Hepatocyte (in vitro differentiated cells): ENCODE data around the gene NT5E.

ENCODE experiments used
- CTCF ChIP-seq: fragments of 200-600 bp; sonication (generic); IDR thresholded peaks from 2 replicates; pipeline ENCODE4 v1.5.1; 2016; ENCODE audit warnings: antibody characterized with exemption, mild to moderate bottlenecking; ENCODE audit not compliant: poor library complexity
- EZH2 ChIP-seq: fragments of 200-600 bp; sonication (generic); IDR thresholded peaks from 2 replicates; pipeline ENCODE4 v1.6.1; 2016; ENCODE audit warnings: antibody characterized with exemption, mild to moderate bottlenecking, borderline replicate concordance
- EZH2phosphoT487 ChIP-seq: fragments of 200-600 bp; sonication (generic); IDR thresholded peaks from one replicate; pipeline ENCODE4 v1.6.1; 2018; ENCODE audit warnings: antibody characterized with exemption, mild to moderate bottlenecking, low read depth, moderate library complexity; ENCODE audit not compliant: unreplicated experiment, severe bottlenecking

- TF ChIP-seq CTCF (no peak), EZH2phosphoT487 (no peak), EZH2 (no peak)
Measured at GRCh38 chr6:85419046-85419759, 30.7 kb upstream of the NT5E start.
